Frontal cortex (tissue), 4 donors: ENCODE data around the gene TEX19. TPM values are rescaled to one million over a fixed set of nuclear protein-coding genes. Genes with fewer than 3 reads are reported as not detected.
A peak's percentile ranks its signal among the peaks of the same experiment; 100 is the strongest.

Experiments
- DNase-seq, 2 donors: peaks; one replicate each; pipeline ENCODE4 v3.0.0; 2012; ENCODE audit warnings: low spot score in 2 of 2
- FAIRE-seq: peaks from 2 replicates; lab custom pipeline; 2012; peaks lifted over from hg19 to GRCh38; lab: Jason Lieb, UNC
- total RNA-seq: library from RNA; depleted of rRNA; stranded (reverse); fragments of >200 nt; gene quantifications from one replicate; pipeline ENCODE4 v1.2.3, GENCODE V29; 2014
- donor health status: control.
- donor health status: control.
- donor health status: control.

Gene TEX19
- total RNA-seq, 1 donor from 2014 or later = not detected

DNA sequence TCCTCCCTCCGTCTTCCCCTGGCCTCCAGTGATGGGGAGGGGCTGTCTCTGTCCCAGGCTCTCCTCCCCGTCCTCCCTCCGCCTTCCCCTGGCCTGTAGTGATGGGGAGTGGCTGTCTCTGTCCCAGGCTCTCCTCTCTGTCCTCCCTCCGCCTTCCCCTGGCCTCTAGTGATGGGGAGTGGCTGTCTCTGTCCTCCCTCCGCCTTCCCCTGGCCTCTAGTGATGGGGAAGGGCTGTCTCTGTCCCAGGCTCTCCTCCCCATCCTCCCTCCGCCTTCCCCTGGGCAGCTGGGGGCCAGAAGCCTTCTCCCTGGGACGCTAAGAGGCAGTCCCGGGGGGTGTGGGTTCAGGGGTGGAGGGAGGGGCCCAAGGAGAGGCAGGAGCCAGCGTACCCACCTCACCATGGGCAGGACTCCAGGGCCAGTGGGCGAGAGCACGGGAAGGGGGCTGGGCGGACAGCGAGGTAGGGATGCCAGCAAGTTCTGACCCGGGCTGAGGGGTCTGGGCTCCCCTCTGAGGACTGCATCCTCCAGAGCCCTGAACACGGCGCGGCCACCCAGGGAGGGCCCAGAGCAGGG, 27.3 kb downstream of the TEX19 start:
- FAIRE-seq = no peak
- DNase-seq = no peak

GRCh38 chr17:82386881-82387704, 28.0 kb downstream of the TEX19 start:
- no peak for FAIRE-seq
- DNase-seq = no peak

- FAIRE-seq (no peak), DNase-seq (no peak)
Observed at GRCh38 chr17:82387705-82388106, 28.7 kb downstream of the TEX19 start.

GRCh38 chr17:82388223-82388921, 29.3 kb downstream of the TEX19 start:
- DNase-seq (no peak), FAIRE-seq (no peak)

GRCh38 chr17:82388922-82389283, 29.9 kb downstream of the TEX19 start:
- no peak for DNase-seq
- no peak for FAIRE-seq

DNA sequence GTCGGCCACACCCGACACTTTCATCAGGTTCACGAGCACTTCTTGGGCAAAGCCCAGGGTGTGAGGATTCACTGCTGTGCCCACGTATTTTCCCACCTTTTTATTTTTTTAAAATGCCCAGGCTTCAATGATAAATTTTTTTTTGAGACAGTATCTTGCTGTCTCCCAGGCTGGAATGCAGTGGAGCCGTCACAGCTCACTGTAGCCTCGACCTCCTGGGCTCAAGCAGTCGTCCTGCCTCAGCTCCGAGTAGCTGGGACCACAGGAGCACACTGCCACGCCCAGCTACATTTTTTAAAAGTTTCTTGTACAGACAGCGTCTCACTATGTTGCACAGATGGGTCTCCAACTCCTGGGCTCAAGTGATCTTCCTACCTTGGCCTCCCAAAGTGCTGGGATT, 30.3 kb downstream of the TEX19 start:
- DNase-seq = no peak
- FAIRE-seq = no peak

GRCh38 chr17:82390015-82390859, 31.2 kb downstream of the TEX19 start:
- FAIRE-seq (no peak), DNase-seq (no peak)

DNA sequence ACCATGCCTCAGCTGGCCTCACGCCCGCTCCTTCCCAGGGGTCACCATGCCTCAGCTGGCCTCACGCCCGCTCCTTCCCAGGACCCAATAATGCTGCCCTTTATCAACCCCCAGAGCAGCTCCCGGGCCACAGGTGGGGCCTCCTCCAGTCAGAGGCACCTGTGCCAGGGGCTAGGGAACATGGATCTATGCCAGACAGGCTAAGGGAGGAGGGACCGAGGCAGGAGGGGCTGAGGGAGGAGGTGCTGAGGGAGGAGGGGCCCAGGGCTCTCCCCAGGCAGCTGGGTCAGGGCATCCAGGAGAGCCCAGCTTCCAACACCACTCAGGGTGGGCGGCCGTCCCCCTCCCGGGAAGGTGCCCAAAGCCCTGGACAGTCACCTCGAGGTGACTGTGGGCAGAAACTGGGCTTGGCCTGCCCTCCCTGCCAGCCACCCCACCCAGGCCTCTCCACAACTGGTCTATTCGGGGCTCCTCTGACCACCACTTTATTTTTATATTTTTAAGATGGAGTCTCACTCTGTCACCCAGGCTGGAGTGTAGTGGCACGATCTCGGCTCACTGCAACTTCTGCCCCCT, 31.9 kb downstream of the TEX19 start:
- DNase-seq (no peak), FAIRE-seq (no peak)

GRCh38 chr17:82391496-82392066, 32.5 kb downstream of the TEX19 start:
- DNase-seq (no peak), FAIRE-seq (no peak)

DNA sequence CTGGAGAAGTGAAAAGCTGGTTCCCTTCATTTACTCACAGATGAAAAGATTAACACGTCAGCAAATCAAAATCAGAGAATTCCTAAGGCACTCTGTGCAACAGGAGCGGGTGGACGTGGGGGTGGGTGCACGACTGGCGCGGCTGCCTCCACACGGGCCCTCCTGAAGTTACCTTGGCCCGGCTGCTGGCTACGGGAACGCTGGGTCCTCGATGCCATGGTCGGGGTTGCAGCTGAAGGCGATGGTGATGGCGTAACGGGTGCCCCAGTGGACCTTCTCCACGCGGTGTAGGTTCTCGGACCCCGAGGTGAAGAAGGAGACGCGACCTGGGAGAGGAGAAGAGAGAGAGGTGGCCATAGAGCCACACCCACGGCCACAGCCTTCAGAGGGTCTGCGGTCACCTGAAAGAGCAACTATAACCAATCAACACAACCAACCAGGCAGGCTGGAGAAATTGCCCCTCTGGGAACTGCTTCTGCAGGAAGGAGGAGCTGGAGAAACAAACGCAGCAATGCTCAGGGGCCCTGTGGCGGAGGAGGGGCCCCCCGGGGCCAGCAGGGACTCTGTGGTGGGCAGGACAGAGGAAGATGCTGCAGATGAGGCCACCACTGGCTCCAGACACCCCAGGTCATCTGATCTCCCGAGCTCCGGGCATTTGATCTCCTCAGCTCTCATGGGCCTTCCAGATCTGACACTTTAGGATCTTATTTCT, 33.3 kb downstream of the TEX19 start:
- DNase-seq (no peak), FAIRE-seq (no peak)

DNA sequence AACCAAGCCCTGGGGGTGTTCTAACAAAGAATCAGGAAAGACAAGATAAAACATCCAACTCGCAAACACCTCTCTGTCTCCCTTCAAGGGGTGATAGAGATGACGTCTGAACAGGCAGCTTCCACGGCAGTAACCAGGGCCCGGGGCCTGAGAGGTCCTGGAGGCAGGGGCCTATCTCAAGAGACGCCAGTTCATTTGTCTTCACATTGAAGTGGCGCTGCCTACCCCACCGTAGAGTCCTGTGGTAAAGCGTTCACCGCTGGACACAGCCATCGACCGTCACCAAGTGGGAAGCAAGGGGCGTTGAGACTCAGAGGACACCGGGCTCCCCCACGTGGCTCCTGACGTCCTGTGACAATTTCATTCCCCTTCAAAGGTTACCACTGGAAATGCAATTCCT, 33.9 kb downstream of the TEX19 start:
- FAIRE-seq (no peak), DNase-seq (no peak)

- FAIRE-seq = no peak
- DNase-seq = no peak
Observed at GRCh38 chr17:82394278-82394677, 35.2 kb downstream of the TEX19 start.

DNA sequence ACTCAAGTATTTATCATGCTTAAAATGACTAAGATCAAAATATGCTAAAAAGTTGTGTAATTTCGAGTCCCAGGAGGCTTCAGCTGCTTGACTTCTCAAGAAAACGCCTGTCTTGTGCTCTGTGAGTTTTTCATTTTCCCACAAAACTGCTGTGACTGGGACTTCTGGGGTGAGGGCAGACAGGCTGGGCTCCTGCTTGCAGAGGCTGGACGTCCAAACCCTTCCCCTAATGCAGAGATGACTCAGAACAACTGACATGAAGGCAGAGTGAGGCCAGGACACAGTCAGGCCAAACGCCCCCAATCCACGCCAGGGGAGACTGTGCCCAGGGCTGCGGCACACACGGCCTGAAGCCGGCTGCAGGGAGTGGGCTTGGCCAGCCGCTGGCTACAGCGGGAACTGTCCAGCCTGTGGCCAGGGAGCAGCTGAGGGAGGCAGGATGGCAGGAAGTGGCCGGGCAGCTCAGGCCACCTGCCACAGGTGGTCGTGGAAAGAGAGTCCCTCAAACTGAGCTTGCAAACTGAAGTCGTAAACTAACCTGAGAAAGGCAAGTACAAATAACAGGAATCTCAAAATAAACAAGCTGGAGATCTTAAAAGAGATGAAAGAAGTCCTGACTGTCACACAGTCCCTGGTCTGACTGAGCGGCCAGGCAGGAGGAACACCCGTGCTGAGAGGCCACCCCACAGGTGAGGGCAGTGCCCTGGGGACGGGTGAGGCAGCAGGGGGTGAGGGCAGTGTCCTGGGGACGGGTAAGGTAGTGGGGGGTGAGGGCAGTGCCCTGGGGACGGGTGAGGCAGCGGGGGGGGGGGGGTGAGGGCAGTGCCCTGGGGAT, 37.8 kb downstream of the TEX19 start:
- FAIRE-seq = no peak
- DNase-seq = no peak

DNA sequence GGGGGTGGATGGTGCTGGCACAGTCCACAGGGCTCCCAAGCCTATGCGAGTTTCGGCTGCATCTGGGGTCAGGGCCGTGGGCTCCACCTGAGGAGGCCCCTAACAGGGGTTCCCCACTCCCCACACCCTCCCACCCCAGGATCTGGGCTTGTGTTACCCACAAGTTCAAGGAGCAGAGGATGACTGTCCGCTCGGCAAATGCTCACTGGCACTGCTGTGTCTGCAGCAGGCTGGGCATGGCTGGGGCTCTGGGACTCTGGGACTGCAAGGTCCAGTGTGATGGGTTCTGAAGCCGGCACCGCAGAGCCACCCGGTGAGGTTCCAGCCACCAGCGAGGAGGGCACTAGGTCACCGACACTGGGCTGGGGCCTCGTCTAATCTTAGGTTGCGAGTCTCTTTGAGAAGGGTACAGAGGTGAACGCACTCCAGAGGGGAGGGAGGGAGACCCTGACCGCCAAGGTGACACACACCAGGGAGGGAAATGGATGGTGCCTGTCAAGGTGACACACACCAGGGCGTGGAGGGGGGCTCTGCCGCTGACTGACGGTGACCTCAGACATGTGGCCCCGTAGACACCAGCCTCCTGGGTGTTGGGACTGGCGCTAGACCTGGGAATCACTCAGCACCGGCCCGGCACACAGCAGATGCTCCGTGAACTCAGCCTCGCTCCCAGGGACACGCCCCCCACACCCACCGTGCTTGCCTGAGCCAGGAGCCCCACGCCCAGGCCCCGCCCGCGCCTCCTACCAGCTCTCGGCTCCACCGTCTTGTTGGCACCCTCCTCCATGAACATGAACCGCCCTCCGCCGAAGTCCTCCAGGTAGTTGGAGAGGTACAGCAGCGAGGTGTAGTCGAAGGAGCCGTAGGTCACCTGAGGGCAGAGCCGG, 38.6 kb downstream of the TEX19 start:
- no peak for FAIRE-seq
- DNase-seq = no peak

DNA sequence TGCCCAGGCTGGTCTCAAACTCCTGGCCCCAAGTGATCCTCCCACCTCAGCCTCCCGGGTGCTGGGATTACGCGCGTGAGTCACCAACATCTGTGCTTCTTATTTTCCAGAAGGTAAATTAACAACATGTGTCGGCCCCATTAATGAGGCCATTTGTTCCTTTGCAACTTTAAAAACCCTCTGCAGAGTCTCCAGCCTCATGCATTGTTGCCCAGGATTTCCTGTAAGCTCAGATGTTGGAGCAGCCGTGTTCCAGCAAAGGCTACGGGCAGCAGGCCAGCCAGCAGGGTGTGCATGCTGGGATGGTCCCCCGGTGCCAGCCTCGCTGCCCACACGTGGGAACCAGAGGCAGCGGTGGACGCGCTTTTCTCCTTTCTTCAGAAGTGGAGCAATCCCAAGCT, 40.0 kb downstream of the TEX19 start:
- DNase-seq (peak; percentile 62 to 74), FAIRE-seq (no peak)

DNA sequence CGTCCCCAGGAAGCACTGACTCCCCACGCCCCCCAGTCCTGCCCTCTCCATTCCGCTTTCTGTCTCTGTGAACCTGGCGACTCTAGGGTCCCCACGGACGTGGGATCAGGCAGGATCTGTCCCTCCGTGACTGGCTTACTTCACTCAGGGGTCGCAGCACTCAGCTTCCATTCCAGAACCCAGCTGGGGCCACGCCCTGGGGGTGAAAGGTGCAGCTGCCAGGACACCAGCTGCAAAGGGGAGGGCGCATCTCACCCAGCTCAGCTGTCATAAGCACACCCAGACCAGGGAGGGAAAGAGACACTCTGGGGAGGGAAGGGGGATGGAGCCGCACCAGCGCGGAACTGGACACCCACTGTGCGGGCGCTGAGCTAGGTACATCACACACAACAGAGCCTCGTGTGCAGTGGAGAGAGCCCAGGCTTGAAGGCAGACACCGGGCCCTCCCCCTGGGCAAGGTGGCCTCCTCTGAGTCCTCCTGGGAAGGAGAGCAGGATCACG, 40.6 kb downstream of the TEX19 start:
- DNase-seq (no peak), FAIRE-seq (no peak)

- DNase-seq (no peak), FAIRE-seq (no peak)
Observed at GRCh38 chr17:82400206-82400605, 41.2 kb downstream of the TEX19 start.
